GM21528 (cell line): ENCODE data around the gene DGKK.
"Not testable (repeated sequence)": the region's sequence is repeated elsewhere in the genome, so short reads cannot be mapped to it uniquely, and the experiment has no call there.

Source experiments
- ATAC-seq: cut with Tn5 transposase; IDR thresholded peaks from one replicate; pipeline ENCODE4 v1.9.1; 2021; ENCODE audit warnings: mild to moderate bottlenecking, moderate library complexity; ENCODE audit not compliant: unreplicated experiment, low FRiP score

DGKK gene

DNA sequence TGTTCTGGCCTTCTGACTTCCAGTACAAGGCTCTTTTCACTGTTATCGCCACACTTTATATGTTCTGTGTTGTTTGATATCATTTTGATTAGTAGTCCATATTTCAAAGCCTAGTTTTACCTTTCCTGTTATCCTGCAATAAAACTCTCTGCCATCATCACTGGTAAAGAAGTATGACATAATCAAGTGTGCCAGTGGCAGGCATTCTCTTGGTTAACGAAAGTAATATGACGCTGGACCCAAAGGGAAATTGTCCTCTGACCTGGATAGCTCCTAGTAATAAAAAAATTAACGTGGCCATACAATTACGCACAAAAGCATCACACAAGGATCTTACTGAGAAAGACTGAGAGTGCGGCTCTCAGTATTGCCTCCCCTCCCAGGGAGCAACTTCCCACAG lies 33.8 kb downstream of the DGKK start:
- ATAC-seq, result no peak

DNA sequence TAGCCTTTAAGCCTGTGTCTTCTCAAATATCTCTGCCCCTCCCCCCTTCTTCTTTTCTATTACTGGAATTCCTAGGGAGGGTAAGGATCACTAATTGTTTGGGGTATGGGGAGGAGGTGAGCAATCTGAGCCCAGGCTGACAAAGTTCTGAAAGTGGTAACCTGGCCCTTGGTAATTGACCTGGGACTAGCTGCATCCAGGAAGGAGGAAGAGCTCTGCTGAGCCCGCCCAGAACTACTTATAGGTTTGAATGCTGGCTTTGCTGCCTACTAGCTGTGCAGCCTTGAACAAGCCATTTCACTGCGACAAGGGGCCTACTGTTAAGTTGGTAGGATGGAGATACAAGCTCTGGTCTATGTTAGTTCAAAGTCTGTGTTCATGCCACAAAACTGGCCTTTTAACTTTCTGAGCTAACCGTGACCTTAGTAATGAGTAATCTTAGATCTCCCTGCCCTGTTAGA lies 37.8 kb downstream of the DGKK start:
- no peak for ATAC-seq

DNA sequence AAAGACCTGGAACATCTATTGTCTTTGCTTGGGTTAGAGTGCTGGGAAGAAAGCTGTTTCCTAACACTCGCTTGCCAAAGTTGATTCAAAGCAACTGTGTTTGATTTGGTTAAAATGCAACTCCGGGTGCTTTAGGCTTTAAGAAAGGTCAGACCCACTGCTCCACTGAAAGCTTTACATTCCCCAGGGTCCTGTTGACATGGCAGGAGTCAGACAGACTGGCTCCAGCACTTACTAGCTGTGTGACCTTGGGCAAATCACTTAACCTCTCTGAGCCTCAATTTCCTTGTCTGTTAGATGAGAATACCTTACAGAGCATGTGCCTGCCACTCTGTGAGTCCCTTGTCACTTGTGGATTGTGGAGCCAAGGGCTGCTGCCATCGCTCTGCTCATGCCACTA lies 39.0 kb downstream of the DGKK start:
- no peak for ATAC-seq

DNA sequence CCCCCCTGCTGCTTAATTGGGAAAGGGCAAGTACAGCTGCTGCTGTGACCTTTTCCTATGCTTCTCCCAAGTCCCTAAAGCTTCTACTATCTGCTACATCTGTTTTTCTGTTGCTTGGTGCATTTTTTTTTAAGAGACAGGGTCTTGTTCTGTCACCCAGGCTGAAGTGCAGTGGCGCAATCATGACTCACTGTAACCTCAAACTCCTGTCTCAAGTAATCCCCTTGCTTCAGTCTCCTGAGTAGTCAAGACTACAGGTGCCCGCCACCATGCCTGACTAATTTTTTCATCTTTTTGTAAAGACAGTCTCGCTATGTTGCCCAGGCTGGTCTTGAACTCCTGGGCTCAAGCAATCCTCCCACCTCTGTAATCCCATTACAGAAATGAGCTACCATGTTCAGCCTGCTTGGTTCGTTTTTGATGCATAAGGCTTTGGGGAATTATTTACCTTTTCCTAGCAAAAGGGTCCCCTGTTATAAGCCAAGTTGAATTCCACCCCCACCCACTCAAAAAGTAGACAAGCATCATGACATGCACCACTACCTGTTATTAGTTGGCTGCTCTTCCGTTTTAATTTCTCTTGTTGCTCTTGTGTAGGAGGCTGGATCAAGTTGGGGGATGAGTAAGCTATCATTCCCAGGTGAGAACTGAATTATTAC lies 39.6 kb downstream of the DGKK start:
- no peak for ATAC-seq

DNA sequence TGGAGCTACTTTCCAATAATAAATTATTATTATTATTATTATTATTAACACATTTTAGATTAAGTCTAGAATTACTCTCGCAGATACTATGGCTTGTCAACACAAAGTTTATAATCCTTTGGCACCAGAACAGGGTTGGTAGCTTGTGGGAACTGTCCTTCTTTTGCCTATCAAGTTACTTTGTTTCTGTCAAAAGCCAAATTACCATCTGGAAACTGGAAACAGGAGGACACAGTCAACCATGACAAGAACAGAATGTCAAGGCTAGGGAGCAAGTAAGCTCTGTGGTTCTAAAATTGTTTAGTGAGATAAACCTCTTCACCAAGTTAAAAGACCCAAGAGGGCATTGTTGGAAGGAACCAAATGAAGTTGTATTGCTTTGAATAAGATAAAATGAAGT lies 42.5 kb downstream of the DGKK start:
- ATAC-seq, result no peak

DNA sequence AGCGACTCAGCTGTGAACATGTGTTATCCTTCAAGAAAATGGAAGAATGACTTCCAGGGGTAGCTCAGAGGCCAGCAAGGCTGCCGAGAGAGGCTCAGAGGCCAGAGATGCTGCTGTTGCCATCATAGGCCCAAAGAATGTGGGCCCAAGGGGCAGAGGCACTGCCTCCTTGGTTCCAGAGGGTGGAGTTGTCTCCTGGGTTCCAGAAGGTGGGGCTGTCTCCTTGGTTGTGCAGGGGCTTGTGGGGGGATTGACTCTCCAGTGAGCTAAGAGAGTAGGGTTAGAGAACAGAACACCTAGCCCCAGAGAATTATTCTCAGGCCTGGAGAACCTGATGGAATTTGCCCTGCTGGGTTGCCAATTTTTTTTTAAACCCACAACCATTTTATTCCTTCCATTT lies 62.6 kb downstream of the DGKK start:
- no peak for ATAC-seq

DNA sequence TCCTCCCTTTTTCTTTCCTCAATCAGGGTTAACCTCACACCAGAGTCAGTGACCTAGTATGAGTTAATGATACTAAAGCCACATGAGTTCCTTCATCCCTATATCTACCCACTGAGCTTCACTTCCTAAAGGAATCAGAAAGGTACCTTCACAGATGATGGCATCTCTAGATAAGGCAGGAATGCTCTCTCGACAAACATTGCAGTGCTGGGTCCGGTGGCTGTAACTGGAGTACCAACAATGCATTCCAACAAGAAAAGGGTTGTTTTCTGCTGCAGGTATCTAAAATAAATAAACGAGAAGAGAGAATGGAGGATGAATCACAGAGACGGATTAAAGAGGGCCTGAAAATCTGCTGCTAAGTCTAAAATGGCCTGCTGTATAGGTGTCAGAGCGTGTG lies 66.7 kb downstream of the DGKK start:
- ATAC-seq, result no peak

DNA sequence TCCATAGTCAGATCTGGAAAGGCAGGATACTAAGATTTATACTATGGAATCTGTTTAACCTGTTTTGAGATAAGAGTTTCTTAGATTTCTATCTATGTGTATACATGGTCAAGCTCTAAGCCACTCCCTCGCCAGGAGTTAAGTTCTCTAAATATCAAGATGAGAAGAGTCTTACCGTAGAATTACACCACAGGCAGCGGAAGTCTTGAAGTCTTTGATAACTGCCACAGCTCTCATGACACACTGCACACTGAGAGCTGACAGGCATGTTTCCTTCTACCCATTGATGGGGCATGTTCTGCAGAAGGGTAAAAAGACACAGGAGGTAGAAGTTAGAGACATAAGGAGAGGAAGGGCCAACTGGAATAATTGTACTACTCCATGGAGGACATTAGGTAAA lies 67.7 kb downstream of the DGKK start:
- ATAC-seq, result no peak

DNA sequence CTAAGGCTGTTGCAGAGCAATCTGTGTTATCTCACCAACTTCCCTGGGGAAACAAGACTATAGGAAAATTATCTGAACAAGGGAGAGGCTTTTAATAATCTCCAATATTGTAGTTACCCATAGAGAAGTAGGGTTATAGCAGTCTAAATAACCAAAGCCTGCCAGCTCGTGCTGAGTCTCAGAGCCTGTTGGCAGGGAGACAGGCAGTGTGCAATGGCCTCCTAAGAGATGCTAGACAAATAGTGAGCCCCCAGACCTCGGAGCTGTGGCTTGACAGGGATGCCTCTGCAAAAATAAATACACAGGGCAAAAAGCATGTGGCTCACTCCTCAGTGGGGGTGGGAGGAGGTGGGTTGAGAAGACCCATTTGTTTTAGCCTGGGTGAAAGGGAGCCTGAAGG lies 76.7 kb downstream of the DGKK start:
- ATAC-seq, result no peak

DNA sequence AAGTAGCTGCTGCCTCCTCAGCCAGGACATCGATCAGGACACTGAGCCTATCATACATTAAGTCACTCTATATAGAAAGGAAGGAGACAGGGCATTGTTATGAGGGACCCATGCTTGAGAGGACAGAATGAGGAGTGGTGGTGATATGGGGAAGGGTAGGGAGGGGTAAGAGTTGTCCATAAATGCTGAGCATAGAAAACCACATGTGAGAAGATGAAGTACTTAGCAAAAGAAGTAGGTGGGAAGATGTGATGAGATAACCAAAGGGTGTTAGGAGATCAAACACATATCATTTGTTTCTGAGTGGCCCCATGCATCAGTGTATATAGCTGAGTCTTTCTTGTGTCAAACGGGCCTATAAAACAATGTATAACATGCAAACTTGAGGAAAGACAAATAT lies 84.1 kb downstream of the DGKK start:
- no peak for ATAC-seq

DNA sequence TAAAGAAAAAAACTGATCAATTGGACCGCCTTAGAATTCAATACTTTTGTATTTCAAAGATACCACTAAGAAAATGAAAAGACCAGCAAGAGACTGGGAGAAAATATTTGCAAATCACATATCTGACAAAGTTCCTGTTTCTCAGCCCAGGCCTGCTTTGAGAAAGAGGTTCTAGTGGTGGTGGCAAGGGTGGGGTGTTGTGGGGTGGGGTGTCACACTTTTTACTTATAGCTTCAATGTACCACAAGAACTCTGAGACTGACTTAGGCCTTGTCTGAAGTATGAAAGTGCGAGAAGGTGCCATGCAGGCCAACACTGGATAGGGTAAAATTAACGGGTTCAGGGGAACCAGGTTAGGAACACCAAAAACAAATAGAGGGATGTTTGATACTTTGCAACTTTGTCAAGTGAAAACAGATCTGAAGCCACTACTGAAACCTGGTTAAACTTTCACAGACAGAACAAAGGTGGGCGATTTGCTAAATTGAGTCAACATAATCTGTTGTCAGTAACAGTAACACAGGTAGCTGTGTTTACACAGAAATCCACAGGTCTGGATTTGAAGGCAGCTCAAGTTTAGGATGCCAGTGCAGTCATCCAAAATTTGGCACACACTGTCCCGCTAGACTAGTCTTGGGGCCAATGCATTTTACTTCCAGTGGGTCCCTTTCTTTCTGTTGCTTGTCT lies 88.8 kb downstream of the DGKK start:
- no peak for ATAC-seq

DNA sequence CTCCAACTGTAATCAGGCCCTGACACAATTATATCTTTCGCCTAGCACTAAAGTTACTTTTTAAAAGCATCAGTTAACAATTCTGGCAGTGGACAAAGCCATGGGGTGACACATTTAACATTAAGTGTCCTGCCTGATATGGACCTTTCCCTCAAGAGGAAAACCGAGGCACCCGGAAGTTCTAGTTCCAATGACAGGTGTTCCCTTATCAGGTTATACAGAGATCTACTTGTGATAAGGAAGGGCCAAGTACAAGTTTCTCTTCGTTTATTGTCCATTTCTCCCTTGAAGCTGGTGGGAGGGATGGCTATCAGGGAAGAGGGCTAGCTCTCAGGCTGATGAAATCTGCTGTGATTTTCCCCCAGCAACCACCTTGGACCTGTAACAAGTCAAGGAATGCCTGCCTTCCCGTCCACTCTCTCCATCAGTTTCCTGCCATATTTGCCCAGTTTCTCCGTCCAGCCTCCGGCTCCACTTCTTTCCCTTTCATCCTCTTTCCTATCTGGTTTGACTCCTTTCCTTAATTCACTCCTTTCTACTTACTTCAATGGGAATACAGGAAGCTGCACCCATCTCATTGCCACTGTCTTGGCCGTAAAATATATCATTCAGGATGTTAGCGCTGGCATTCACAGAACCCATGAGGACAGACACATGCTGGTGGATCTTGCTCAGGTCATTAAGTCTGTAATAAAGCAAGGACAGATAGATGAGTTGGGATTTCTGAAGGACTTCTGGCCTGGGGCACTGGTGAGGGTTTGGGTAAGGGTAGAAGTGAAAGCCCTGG lies 95.0 kb downstream of the DGKK start:
- ATAC-seq, result no peak

DNA sequence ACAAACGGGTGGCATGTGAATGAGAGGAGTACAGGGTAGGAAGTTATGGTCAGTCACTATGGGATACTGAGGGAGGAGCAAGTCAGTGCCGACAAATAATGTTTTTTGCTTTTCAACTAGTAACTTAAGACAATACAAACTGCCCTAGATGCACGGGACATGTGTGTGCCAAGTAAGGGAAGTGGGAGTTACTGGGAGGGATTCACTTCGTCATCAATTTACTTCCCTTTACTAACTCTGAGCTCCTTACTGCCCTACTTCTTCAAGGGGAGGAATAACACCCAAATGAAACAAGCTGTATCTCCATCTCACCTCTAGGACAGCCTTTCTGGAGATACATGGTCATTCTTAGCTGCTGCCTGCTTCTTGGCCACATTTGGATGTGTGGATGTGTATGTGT lies 97.7 kb downstream of the DGKK start:
- ATAC-seq, result no peak

DNA sequence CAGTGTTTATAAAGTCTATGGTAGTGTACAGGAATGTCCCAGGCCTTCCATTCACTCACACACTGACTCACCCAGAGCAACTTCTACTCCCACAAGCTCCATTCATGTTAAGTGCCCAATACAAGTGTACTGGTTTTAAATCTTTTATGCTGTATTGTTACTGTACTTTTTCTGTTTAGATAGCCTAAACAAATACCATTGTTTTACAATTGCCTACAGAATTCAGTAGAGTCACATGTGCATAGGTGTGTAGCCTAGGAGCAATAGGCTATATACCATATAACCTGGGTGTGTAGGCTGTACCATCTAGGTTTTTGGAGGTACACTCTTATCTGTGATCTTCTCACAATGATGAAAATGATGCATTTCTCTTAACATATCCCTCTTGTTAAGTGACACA lies 126.7 kb downstream of the DGKK start:
- no peak for ATAC-seq

DNA sequence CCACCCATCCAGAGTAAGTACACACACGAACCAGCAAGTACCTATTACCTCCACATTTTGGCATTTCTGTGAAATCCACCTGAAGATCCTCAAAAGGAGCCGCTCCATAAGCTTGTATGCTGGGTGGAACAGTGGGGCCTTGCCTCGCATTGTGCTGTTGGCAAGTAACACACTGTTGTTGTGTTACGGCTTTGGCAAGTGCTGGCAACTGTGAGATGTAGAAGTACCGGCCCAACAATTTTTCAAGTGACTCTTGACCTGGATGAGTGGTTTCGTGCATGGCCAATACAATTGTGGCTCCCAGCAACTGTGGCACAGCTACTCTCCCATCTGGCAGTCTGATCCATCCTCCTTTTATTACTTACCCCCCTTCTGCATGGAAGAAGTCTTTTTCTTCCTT lies 137.3 kb downstream of the DGKK start:
- ATAC-seq, result no peak

DNA sequence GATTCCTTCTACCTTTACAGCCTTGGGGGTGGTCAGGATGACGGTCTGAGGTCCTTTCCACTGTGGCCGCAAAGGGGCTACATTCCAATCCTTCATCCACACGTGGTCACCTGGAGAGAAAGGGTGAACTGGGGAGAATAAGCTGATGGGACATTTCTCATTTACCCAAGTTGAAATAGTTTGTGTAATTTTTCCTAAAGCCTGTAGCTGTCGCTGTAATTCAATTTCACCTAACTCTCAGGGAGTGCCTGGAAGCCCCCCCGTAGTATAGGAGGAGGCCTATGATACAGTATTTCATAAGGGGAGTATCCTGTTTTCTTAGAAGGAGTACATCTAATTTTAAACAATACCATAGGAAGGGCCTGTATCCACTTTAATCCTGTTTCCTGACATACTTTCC lies 138.0 kb downstream of the DGKK start:
- ATAC-seq, result not testable (repeated sequence)

DNA sequence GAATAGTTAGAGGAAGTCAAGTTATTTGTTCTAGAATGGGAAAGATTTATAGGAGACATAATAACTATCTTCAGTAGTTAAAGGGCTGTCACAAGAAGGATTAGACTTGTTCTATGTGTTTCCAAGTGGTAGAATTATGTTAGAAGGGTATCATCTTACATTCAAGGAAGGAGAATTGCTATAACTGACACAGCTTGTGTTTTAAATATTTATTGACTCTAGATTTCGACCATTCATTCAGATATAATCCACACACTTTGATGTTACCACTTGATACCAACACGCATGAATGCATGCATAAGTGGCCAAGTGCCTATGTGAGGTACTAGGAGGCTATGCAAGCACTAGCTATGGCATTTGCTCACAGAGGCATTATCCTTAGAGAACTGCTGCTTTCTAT lies 143.4 kb downstream of the DGKK start:
- ATAC-seq, result no peak
